HG03521 (cell line): ENCODE data around the gene EIF4A3.
"Not testable (repeated sequence)": the region's sequence is repeated elsewhere in the genome, so short reads cannot be mapped to it uniquely, and the experiment has no call there.

Experiments
- ATAC-seq: cut with Tn5 transposase; IDR thresholded peaks from one replicate; pipeline ENCODE4 v1.9.1; 2021; ENCODE audit warnings: mild to moderate bottlenecking, moderate library complexity; ENCODE audit not compliant: unreplicated experiment

EIF4A3 gene

GRCh38 chr17:80101011-80101945 lies 45.6 kb downstream of the EIF4A3 start, which contains the start of gene GAA:
Gene GAA, plus strand, starts transcription at chr17:80101581. Its CDS starts 3,006 bp downstream, at chr17:80104587.
- peak; percentile 79 for ATAC-seq

GRCh38 chr17:80100035-80100323 lies 46.9 kb downstream of the EIF4A3 start:
- no peak for ATAC-seq

GRCh38 chr17:80099291-80100034 lies 47.5 kb downstream of the EIF4A3 start:
- no peak for ATAC-seq

GRCh38 chr17:80097844-80098691 lies 48.9 kb downstream of the EIF4A3 start:
- no peak for ATAC-seq

GRCh38 chr17:80097127-80097621 lies 49.8 kb downstream of the EIF4A3 start:
- ATAC-seq: no peak

- no peak for ATAC-seq
These were observed 50.3 kb downstream of the EIF4A3 start for GRCh38 chr17:80096561-80097021.

- ATAC-seq: no peak
These were observed 51.0 kb downstream of the EIF4A3 start for GRCh38 chr17:80095844-80096475.

GRCh38 chr17:80095038-80095843 lies 51.7 kb downstream of the EIF4A3 start:
- no peak for ATAC-seq

GRCh38 chr17:80092959-80093358 lies 54.0 kb downstream of the EIF4A3 start:
- no peak for ATAC-seq

GRCh38 chr17:80091376-80091775 lies 55.6 kb downstream of the EIF4A3 start:
- no peak for ATAC-seq

GRCh38 chr17:80090164-80090563 lies 56.8 kb downstream of the EIF4A3 start:
- not testable (repeated sequence) for ATAC-seq

GRCh38 chr17:80089762-80090161 lies 57.2 kb downstream of the EIF4A3 start:
- ATAC-seq: no peak

GRCh38 chr17:80087346-80088265 lies 59.3 kb downstream of the EIF4A3 start:
- no peak for ATAC-seq

GRCh38 chr17:80086616-80087015 lies 60.3 kb downstream of the EIF4A3 start:
- no peak for ATAC-seq

GRCh38 chr17:80086081-80086480 lies 60.8 kb downstream of the EIF4A3 start:
- ATAC-seq: no peak

GRCh38 chr17:80084773-80085172 lies 62.2 kb downstream of the EIF4A3 start:
- ATAC-seq: no peak
